Measurements from ENCODE around the gene NAA30.

NAA30 gene

GRCh38 chr14:57420986-57421385, 30.6 kb downstream of the NAA30 start:
- no peak for TF ChIP-seq CTCF (IDR thresholded peaks at IDR 0.05; ENCODE audit: control insufficient read depth, insufficient read depth, low read depth, low read length, missing control alignments)
- no peak overlapping the region for H3K4me3 ChIP-seq (ENCODE audit: control insufficient read depth, low read depth, low read length)
- no peak for DNase-seq (ENCODE audit: low read depth)

GRCh38 chr14:57435923-57436322, 45.5 kb downstream of the NAA30 start:
- no peak overlapping the region for H3K4me3 ChIP-seq (ENCODE audit: control insufficient read depth, low read depth, low read length)
- TF ChIP-seq CTCF (IDR thresholded peaks at IDR 0.05; ENCODE audit: control insufficient read depth, insufficient read depth, low read depth, low read length, missing control alignments) = no peak
- no peak for DNase-seq (ENCODE audit: low read depth)

GRCh38 chr14:57461777-57462320, 71.5 kb downstream of the NAA30 start:
- H3K4me3 ChIP-seq (ENCODE audit: control insufficient read depth, low read depth, low read length) = no peak overlapping the region
- TF ChIP-seq CTCF (IDR thresholded peaks at IDR 0.05; ENCODE audit: control insufficient read depth, insufficient read depth, low read depth, low read length, missing control alignments) = no peak
- no peak for DNase-seq (ENCODE audit: low read depth)

- no peak for DNase-seq (ENCODE audit: low read depth)
- no peak for TF ChIP-seq CTCF (IDR thresholded peaks at IDR 0.05; ENCODE audit: control insufficient read depth, insufficient read depth, low read depth, low read length, missing control alignments)
- H3K4me3 ChIP-seq (ENCODE audit: control insufficient read depth, low read depth, low read length) = no peak overlapping the region
Measured at GRCh38 chr14:57462551-57462950, 72.2 kb downstream of the NAA30 start.

GRCh38 chr14:57464008-57464730, 73.8 kb downstream of the NAA30 start:
- H3K4me3 ChIP-seq (ENCODE audit: control insufficient read depth, low read depth, low read length) = no peak overlapping the region
- no peak for TF ChIP-seq CTCF (IDR thresholded peaks at IDR 0.05; ENCODE audit: control insufficient read depth, insufficient read depth, low read depth, low read length, missing control alignments)
- DNase-seq (ENCODE audit: low read depth) = no peak

All from AG09309 (cell line).